Gastroesophageal sphincter (tissue), 4 donors: ENCODE measurements around the gene KRT23. TPM values are rescaled to one million over a fixed set of nuclear protein-coding genes. Genes with fewer than 3 reads are reported as not detected.

Source experiments
- ATAC-seq: fragments of 150-250 bp; one replicate; pipeline ENCODE4 v1.9.1; 2016; ENCODE audit warnings: mild to moderate bottlenecking, moderate library complexity
- H3K27ac ChIP-seq, 4 donors: fragments of 200-600 bp; sonication (generic) in 3 of 4; 1 replicate in 3 of 4; 2 replicates in 1 of 4; pipeline ENCODE4 v1.5.1; 2016 to 2019
- H3K27me3 ChIP-seq: fragments of 200-600 bp; sonication (generic); one replicate; pipeline ENCODE4 v1.5.1; 2019
- H3K36me3 ChIP-seq, 2 donors: fragments of 200-600 bp; sonication (generic); one replicate each; pipeline ENCODE4 v1.5.1; 2019; ENCODE audit warnings: control low read depth in 1 of 2
- H3K4me1 ChIP-seq, 3 donors: fragments of 200-600 bp; sonication (generic); 1 replicate in 2 of 3; 2 replicates in 1 of 3; pipeline ENCODE4 v1.5.1; 2016 to 2019; ENCODE audit warnings: control low read depth in 2 of 3
- H3K4me3 ChIP-seq, 2 donors: fragments of 200-600 bp; sonication (generic); one replicate each; pipeline ENCODE4 v1.5.1; 2019; ENCODE audit warnings: mild to moderate bottlenecking in 1 of 2, moderate library complexity in 1 of 2
- H3K9me3 ChIP-seq, 3 donors: fragments of 200-600 bp; sonication (generic); one replicate each; pipeline ENCODE4 v1.5.1; 2017 to 2019; ENCODE audit warnings: control low read depth in 2 of 3
- EP300 ChIP-seq: sonication (generic); formaldehyde crosslinking; IDR thresholded peaks from one replicate; pipeline ENCODE4 v1.6.1; 2017; ENCODE audit warnings: antibody characterized with exemption, mild to moderate bottlenecking
- POLR2A ChIP-seq, 2 donors: fragments of 450-650 bp; IDR thresholded peaks; one replicate each; pipeline ENCODE4 v1.6.1; 2017; ENCODE audit warnings: antibody characterized with exemption in 2 of 2, mild to moderate bottlenecking in 2 of 2, moderate library complexity in 1 of 2
- POLR2AphosphoS5 ChIP-seq: sonication (generic); formaldehyde crosslinking; IDR thresholded peaks from one replicate; pipeline ENCODE4 v1.6.1; 2017; ENCODE audit warnings: antibody characterized with exemption
- WGBS, 2 donors: methylation state at CpG; one replicate each; pipeline ENCODE4 v1.1.5; 2018; ENCODE audit warnings: low coverage in 1 of 2; 5-methylcytosine and 5-hydroxymethylcytosine counted together
- total RNA-seq, 4 donors: library from RNA; depleted of rRNA; stranded (reverse); fragments of >200 nt; gene quantifications; one replicate each; pipeline ENCODE4 v1.1.0, GENCODE V29; 2016
- TF ChIP-seq, protein P1 (sequence below), 4 experiments: fragments of 200-600 bp in 2 of 4; fragments of 450-650 bp in 2 of 4; sonication (generic) in 1 of 4; IDR thresholded peaks; one replicate each; pipeline ENCODE4 v1.5.1; 2017 to 2019; ENCODE audit warnings: antibody characterized with exemption in 4 of 4, mild to moderate bottlenecking in 2 of 4, moderate library complexity in 2 of 4

The KRT23 gene
- 1 to 10 TPM in 1 of 4 donors, not detected in 3; 6.1 TPM for total RNA-seq

GRCh38 chr17:40937384-40937819 is at the start of gene KRT23:
TSS of gene KRT23 (minus strand) at chr17:40937646. CDS start at chr17:40936603, 1,043 bp downstream.
- 22 to 27% methylated on average over 4 to 6 of the region's 9 CpGs for WGBS, 2 donors
- H3K27me3 ChIP-seq: no peaks in the 10 kb centered on the region
- TF ChIP-seq EP300 (no peak), POLR2A (IDR thresholded peaks at IDR 0.05) (no peak), POLR2AphosphoS5 (no peak)
- TF ChIP-seq, protein P1, sequence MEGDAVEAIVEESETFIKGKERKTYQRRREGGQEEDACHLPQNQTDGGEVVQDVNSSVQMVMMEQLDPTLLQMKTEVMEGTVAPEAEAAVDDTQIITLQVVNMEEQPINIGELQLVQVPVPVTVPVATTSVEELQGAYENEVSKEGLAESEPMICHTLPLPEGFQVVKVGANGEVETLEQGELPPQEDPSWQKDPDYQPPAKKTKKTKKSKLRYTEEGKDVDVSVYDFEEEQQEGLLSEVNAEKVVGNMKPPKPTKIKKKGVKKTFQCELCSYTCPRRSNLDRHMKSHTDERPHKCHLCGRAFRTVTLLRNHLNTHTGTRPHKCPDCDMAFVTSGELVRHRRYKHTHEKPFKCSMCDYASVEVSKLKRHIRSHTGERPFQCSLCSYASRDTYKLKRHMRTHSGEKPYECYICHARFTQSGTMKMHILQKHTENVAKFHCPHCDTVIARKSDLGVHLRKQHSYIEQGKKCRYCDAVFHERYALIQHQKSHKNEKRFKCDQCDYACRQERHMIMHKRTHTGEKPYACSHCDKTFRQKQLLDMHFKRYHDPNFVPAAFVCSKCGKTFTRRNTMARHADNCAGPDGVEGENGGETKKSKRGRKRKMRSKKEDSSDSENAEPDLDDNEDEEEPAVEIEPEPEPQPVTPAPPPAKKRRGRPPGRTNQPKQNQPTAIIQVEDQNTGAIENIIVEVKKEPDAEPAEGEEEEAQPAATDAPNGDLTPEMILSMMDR (IDR thresholded peaks at IDR 0.05): no peak
- peaks cover 0 to 14% (median 0%) of the 10 kb centered on the region in 3 donors for H3K4me1 ChIP-seq
- H3K36me3 ChIP-seq: no peaks in the 10 kb centered on the region
- peak within 1 kb of the TSS in 1 of 4 donors; percentile 37 for H3K27ac ChIP-seq
- no peak for ATAC-seq
- no peaks in the 10 kb centered on the region for H3K9me3 ChIP-seq
- no peak within 1 kb of the TSS for H3K4me3 ChIP-seq

- peaks cover 23% of the 10 kb centered on the region for H3K27me3 ChIP-seq
Observed at GRCh38 chr17:40986920-40987319, 49.5 kb upstream of the KRT23 start.

DNA sequence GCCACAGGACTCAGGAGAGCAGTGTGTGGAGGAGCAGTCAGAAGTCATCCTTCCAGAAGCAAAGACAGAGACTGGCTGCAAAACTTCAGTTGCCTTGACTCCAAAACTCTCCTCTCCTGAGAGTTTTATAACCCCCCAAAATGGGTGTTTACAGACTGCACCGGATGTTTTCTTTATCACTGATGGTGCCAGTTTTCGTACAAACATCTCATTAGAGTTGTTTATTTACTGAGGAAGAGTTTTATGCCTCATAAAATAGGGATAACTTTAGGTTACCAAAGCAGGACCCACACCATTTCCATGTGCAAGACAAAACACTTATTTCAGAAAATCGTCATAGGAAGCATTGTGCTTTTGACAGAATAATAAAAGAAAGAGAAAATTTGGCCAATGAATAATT is 46.8 kb upstream of the KRT23 start, which contains the start of gene KRT40:
KRT40 (minus strand) TSS at position 101 of the 400 bp plus-strand sequence; CDS start at position 48, 53 bp downstream.
- Histone ChIP-seq H3K36me3 (no peaks in the 10 kb centered on the region), H3K4me1 (peaks cover 0 to 8% (median 0%) of the 10 kb centered on the region in 3 donors), H3K4me3 (no peak within 1 kb of the TSS), H3K27ac (no peak within 1 kb of the TSS), H3K27me3 (peaks cover 18% of the 10 kb centered on the region), H3K9me3 (no peaks in the 10 kb centered on the region)
- ATAC-seq: no peak
- 53 to 70% methylated on average over 3 of the region's 3 CpGs for WGBS, 2 donors
- TF ChIP-seq POLR2AphosphoS5 (no peak), POLR2A (IDR thresholded peaks at IDR 0.05) (no peak), EP300 (no peak)
- TF ChIP-seq, protein P1 (IDR thresholded peaks at IDR 0.05): no peak

More at GRCh38 chr17:40986920-40987319, 49.5 kb upstream of the KRT23 start:
- TF ChIP-seq POLR2AphosphoS5 (no peak), EP300 (no peak), POLR2A (IDR thresholded peaks at IDR 0.05) (no peak)
- TF ChIP-seq, protein P1 (IDR thresholded peaks at IDR 0.05): no peak
- WGBS, 2 donors: 42 to 73% methylated on average over 4 to 8 of the region's 8 CpGs
- no peaks in the 10 kb centered on the region for H3K36me3 ChIP-seq
- no peak overlapping the region for H3K27ac ChIP-seq
- no peaks in the 10 kb centered on the region for H3K9me3 ChIP-seq
- H3K4me3 ChIP-seq: no peak overlapping the region
- ATAC-seq: no peak
- H3K4me1 ChIP-seq: no peaks in the 10 kb centered on the region

DNA sequence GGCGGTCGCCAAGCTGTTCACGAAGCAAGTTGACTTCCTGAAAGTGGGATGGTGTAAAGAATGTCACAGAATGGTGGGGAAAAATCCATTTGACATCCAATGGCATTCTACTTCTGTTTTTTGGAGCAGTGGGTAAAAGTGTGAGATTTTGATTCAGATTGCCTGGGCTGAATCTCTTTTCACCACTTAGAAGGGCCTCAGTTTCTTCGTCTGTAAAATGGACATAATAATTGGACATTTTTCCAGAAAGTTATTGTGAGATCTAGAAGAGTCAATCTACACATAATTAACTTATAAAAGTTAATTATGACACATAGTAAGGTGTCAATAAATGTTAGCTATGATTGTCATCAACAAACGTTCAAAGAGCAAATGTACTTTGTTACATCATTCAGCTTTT is 43.7 kb upstream of the KRT23 start:
- H3K9me3 ChIP-seq: no peaks in the 10 kb centered on the region
- 48 to 94% methylated on average over 2 to 5 of the region's 5 CpGs for WGBS, 2 donors
- no peak overlapping the region for H3K4me3 ChIP-seq
- H3K27ac ChIP-seq: no peak overlapping the region
- TF ChIP-seq EP300 (no peak), POLR2AphosphoS5 (no peak), POLR2A (IDR thresholded peaks at IDR 0.05) (no peak)
- TF ChIP-seq, protein P1 (IDR thresholded peaks at IDR 0.05): no peak
- no peak for ATAC-seq
- no peaks in the 10 kb centered on the region for H3K36me3 ChIP-seq
- peaks cover 0 to 8% (median 0%) of the 10 kb centered on the region in 3 donors for H3K4me1 ChIP-seq
- peaks cover 22% of the 10 kb centered on the region for H3K27me3 ChIP-seq

GRCh38 chr17:40980596-40980995 is 43.1 kb upstream of the KRT23 start:
- Histone ChIP-seq H3K36me3 (no peaks in the 10 kb centered on the region), H3K4me3 (no peak overlapping the region), H3K4me1 (peaks cover 0 to 8% (median 0%) of the 10 kb centered on the region in 3 donors), H3K27me3 (peaks cover 26% of the 10 kb centered on the region), H3K27ac (no peak overlapping the region), H3K9me3 (no peaks in the 10 kb centered on the region)
- WGBS, 2 donors: 4% methylated on average over 5 to 7 of the region's 8 CpGs
- ATAC-seq: no peak
- TF ChIP-seq EP300: no peak
- no peak for TF ChIP-seq POLR2AphosphoS5
- TF ChIP-seq POLR2A (IDR thresholded peaks at IDR 0.05): no peak
- TF ChIP-seq, protein P1 (IDR thresholded peaks at IDR 0.05): no peak
